NCI-H446 treated with DMSO at 0.1 percent for 48 hours (cell line): ENCODE measurements around the gene NSMCE4A.
"Not testable (repeated sequence)": the region's sequence is repeated elsewhere in the genome, so short reads cannot be mapped to it uniquely, and the experiment has no call there.

Experiments used
- DNase-seq: peaks from one replicate; lab custom pipeline; 2025; lab: John Stamatoyannopoulos, UW

NSMCE4A gene

GRCh38 chr10:121988361-121989324, 13.6 kb upstream of the NSMCE4A start, which contains the start of gene TACC2:
Gene TACC2 (plus strand): TSS chr10:121989163. CDS start chr10:122021982, 32,819 bp downstream.
- no peak for DNase-seq

GRCh38 chr10:121984463-121984862, 9.4 kb upstream of the NSMCE4A start:
- no peak for DNase-seq

- DNase-seq: no peak
Observed at GRCh38 chr10:121983852-121984251, 8.8 kb upstream of the NSMCE4A start.

- DNase-seq: no peak
Observed at GRCh38 chr10:121981346-121981745, 6.3 kb upstream of the NSMCE4A start.

- no peak for DNase-seq
Observed at GRCh38 chr10:121978511-121978910, 3.5 kb upstream of the NSMCE4A start.

- DNase-seq: no peak
Observed at GRCh38 chr10:121976607-121977006, 1.6 kb upstream of the NSMCE4A start.

- DNase-seq: no peak
Observed at GRCh38 chr10:121975295-121976086, 474 bp upstream of the NSMCE4A start.

GRCh38 chr10:121974019-121974534, 940 bp downstream of the NSMCE4A start:
- DNase-seq: no peak

- not testable (repeated sequence) for DNase-seq
Observed at GRCh38 chr10:121969086-121969485, 5.9 kb downstream of the NSMCE4A start.

- DNase-seq: no peak
Observed at GRCh38 chr10:121965996-121966395, 9.0 kb downstream of the NSMCE4A start.

- DNase-seq: no peak
Observed at GRCh38 chr10:121961456-121961855, 13.6 kb downstream of the NSMCE4A start.

GRCh38 chr10:121959671-121960070, 15.3 kb downstream of the NSMCE4A start:
- DNase-seq: no peak

- DNase-seq: no peak
Observed at GRCh38 chr10:121956111-121957061, 18.6 kb downstream of the NSMCE4A start.

GRCh38 chr10:121952226-121952625, 22.8 kb downstream of the NSMCE4A start:
- DNase-seq: no peak

GRCh38 chr10:121949451-121949850, 25.6 kb downstream of the NSMCE4A start:
- DNase-seq: no peak

GRCh38 chr10:121949049-121949448, 26.0 kb downstream of the NSMCE4A start:
- no peak for DNase-seq

GRCh38 chr10:121947343-121948330, 27.4 kb downstream of the NSMCE4A start:
- no peak for DNase-seq

- DNase-seq: no peak
Observed at GRCh38 chr10:121942749-121943416, 32.1 kb downstream of the NSMCE4A start.

- DNase-seq: no peak
Observed at GRCh38 chr10:121941532-121941931, 33.5 kb downstream of the NSMCE4A start.

GRCh38 chr10:121936295-121936694, 38.7 kb downstream of the NSMCE4A start:
- DNase-seq: no peak
